GM13977 (cell line): ENCODE measurements around the gene EEFSEC.

Experiments
- DNase-seq: peaks from one replicate; pipeline ENCODE4 v3.0.0; 2012; ENCODE audit warnings: low spot score
- CTCF ChIP-seq: IDR thresholded peaks from 2 replicates; pipeline ENCODE4 v1.5.1; 2012; ENCODE audit warnings: mild to moderate bottlenecking, control low read depth; ENCODE audit not compliant: insufficient read depth; ENCODE audit errors: extremely low read depth, missing control alignments
- in situ Hi-C: fragments of 300-500 bp; cut with MboI; formaldehyde crosslinking; loops from one replicate; pipeline ENCODE4 v1.12.0; 2022; ENCODE audit warnings: low sequenced_read_pairs, low pct_unique_long_range_greater_than_20kb, mixed read lengths, inconsistent platforms; ENCODE audit not compliant: unreplicated experiment

Gene EEFSEC

GRCh38 chr3:128354788-128355542 lies 201.7 kb downstream of the EEFSEC start:
- no peak for DNase-seq
- no peak for TF ChIP-seq CTCF
- in situ Hi-C loops, result no loop called here

GRCh38 chr3:128355543-128355919 lies 202.2 kb downstream of the EEFSEC start:
- in situ Hi-C loops, result no loop called here
- no peak for TF ChIP-seq CTCF

GRCh38 chr3:128356822-128357221 lies 203.5 kb downstream of the EEFSEC start:
- in situ Hi-C loops, result no loop called here
- TF ChIP-seq CTCF, result no peak
- DNase-seq, result no peak

More at GRCh38 chr3:128355543-128355919, 202.2 kb downstream of the EEFSEC start:
- no peak for DNase-seq

- no peak for DNase-seq
- in situ Hi-C loops, result no loop called here
- TF ChIP-seq CTCF, result no peak
These were observed 204.3 kb downstream of the EEFSEC start for GRCh38 chr3:128357538-128357937.

GRCh38 chr3:128358156-128358895 lies 205.0 kb downstream of the EEFSEC start:
- no peak for TF ChIP-seq CTCF
- in situ Hi-C loops, result no loop called here
- no peak for DNase-seq

- in situ Hi-C loops, result no loop called here
- DNase-seq, result no peak
- TF ChIP-seq CTCF, result no peak
These were observed 205.9 kb downstream of the EEFSEC start for GRCh38 chr3:128359060-128359664.
